Trophoblast cell (in vitro differentiated cells and primary cell): ENCODE data around the gene AFG3L2.

Source experiments
- DNase-seq, 2 donors: peaks; one replicate each; pipeline ENCODE4 v3.0.0-alpha.2; 2016
- H2AFZ ChIP-seq: 2 replicates; pipeline ENCODE4 v1.6.1; 2013; ENCODE audit warnings: low read length, moderate library complexity, mild to moderate bottlenecking; ENCODE audit not compliant: insufficient read depth, poor library complexity
- H2AK5ac ChIP-seq: 2 replicates; pipeline ENCODE4 v1.6.1; 2013; ENCODE audit warnings: mild to moderate bottlenecking, low read length
- H2BK120ac ChIP-seq: 2 replicates; pipeline ENCODE4 v1.6.1; 2013; ENCODE audit warnings: low read length, mild to moderate bottlenecking, moderate library complexity; ENCODE audit not compliant: insufficient read depth, poor library complexity
- H2BK12ac ChIP-seq: 2 replicates; pipeline ENCODE4 v1.6.1; 2013; ENCODE audit warnings: mild to moderate bottlenecking, low read length, moderate library complexity
- H2BK5ac ChIP-seq: 2 replicates; pipeline ENCODE4 v1.6.1; 2013; ENCODE audit warnings: low read length, low read depth, moderate library complexity, mild to moderate bottlenecking; ENCODE audit not compliant: poor library complexity
- H3K14ac ChIP-seq: 2 replicates; pipeline ENCODE4 v1.6.1; 2013; ENCODE audit warnings: mild to moderate bottlenecking, low read length
- H3K18ac ChIP-seq: 2 replicates; pipeline ENCODE4 v1.6.1; 2013; ENCODE audit warnings: mild to moderate bottlenecking, low read length
- H3K23ac ChIP-seq: 2 replicates; pipeline ENCODE4 v1.6.1; 2013; ENCODE audit warnings: low read length
- H3K27ac ChIP-seq: 2 replicates; pipeline ENCODE4 v1.5.1; 2013; ENCODE audit warnings: low read depth, mild to moderate bottlenecking, inconsistent platforms, low read length, moderate library complexity
- H3K27me3 ChIP-seq: 2 replicates; pipeline ENCODE4 v1.6.1; 2013; ENCODE audit warnings: inconsistent platforms, mild to moderate bottlenecking, low read length, moderate library complexity; ENCODE audit not compliant: insufficient read depth
- H3K36me3 ChIP-seq, 2 experiments: 1 replicate in 1 of 2; 2 replicates in 1 of 2; pipeline ENCODE4 v1.6.1; 2013; ENCODE audit warnings: low read length in 2 of 2, mild to moderate bottlenecking in 2 of 2, moderate library complexity in 1 of 2; ENCODE audit not compliant: insufficient read depth in 2 of 2, control insufficient read depth in 1 of 2
- H3K4ac ChIP-seq: 2 replicates; pipeline ENCODE4 v1.6.1; 2013; ENCODE audit warnings: low read depth, mild to moderate bottlenecking, low read length, moderate library complexity
- H3K4me1 ChIP-seq, 2 experiments: 1 replicate in 1 of 2; 2 replicates in 1 of 2; pipeline ENCODE4 v1.6.1; 2013; ENCODE audit warnings: low read length in 2 of 2, mild to moderate bottlenecking in 2 of 2, moderate library complexity in 1 of 2; ENCODE audit not compliant: insufficient read depth in 2 of 2, control insufficient read depth in 1 of 2
- H3K4me2 ChIP-seq: 2 replicates; pipeline ENCODE4 v1.6.1; 2013; ENCODE audit warnings: inconsistent platforms, mild to moderate bottlenecking, low read length, moderate library complexity
- H3K4me3 ChIP-seq: 2 replicates; pipeline ENCODE4 v1.5.1; 2013; ENCODE audit warnings: mild to moderate bottlenecking, low read depth, low read length, inconsistent platforms
- H3K79me1 ChIP-seq: one replicate; pipeline ENCODE4 v1.6.1; 2013; ENCODE audit warnings: low read length
- H3K79me2 ChIP-seq: 2 replicates; pipeline ENCODE4 v1.6.1; 2013; ENCODE audit warnings: low read length, mild to moderate bottlenecking; ENCODE audit not compliant: control insufficient read depth, insufficient read depth, poor library complexity
- H3K9ac ChIP-seq: 2 replicates; pipeline ENCODE4 v1.6.1; 2013; ENCODE audit warnings: mild to moderate bottlenecking, low read length
- H3K9me3 ChIP-seq: 2 replicates; pipeline ENCODE4 v1.6.1; 2013; ENCODE audit warnings: low read depth, mild to moderate bottlenecking, control low read depth, inconsistent platforms, low read length; ENCODE audit not compliant: insufficient read depth
- H4K12ac ChIP-seq: 2 replicates; pipeline ENCODE4 v1.6.1; 2013; ENCODE audit warnings: low read depth, mild to moderate bottlenecking, low read length, moderate library complexity
- H4K8ac ChIP-seq: 2 replicates; pipeline ENCODE4 v1.6.1; 2013; ENCODE audit warnings: low read depth, mild to moderate bottlenecking, low read length, moderate library complexity
- H4K91ac ChIP-seq: one replicate; pipeline ENCODE4 v1.6.1; 2013; ENCODE audit warnings: low read depth, mild to moderate bottlenecking, low read length, moderate library complexity
- WGBS: extraction: QIAGEN DNeasy Blood & Tissue Kit; methylation state at CpG from one replicate; pipeline ENCODE4 v1.1.7; 2013; ENCODE audit warnings: missing lambda C conversion rate; ENCODE audit not compliant: insufficient read length, insufficient coverage; ENCODE audit errors: extremely low coverage; 5-methylcytosine and 5-hydroxymethylcytosine counted together

The AFG3L2 gene

DNA sequence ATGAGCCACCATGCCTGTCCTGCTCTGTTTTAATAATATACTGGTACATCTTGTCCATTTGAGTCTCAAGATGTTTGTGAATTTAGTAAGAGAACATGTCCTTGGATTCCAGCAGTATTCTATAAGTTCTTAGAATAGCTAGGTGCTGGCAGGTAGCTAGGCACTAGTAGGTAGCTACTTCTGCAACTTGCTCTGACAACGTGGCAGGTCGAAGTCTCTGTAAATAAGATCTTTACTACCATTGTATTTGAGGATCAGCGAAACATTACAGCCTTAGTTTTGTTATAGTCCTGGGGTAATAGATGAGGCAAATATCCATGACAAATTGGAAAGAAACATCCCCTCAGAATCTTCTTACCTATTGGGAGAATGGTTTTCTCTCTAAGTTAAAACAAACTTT lies 16.5 kb upstream of the AFG3L2 start:
- no peak overlapping the region for H3K4me3 ChIP-seq
- H4K91ac ChIP-seq, result no peak overlapping the region
- H3K14ac ChIP-seq, result no peak overlapping the region
- H4K12ac ChIP-seq, result no peak overlapping the region
- no peak for DNase-seq
- WGBS, result no CpG with 5 or more reads among the region's 3 CpGs
- H3K36me3 ChIP-seq, result no peaks in the 10 kb centered on the region
- no peak overlapping the region for H2BK120ac ChIP-seq
- no peaks in the 10 kb centered on the region for H3K9me3 ChIP-seq
- no peak overlapping the region for H3K4ac ChIP-seq
- no peak overlapping the region for H3K4me2 ChIP-seq
- H3K79me1 ChIP-seq, result no peaks in the 10 kb centered on the region
- H3K9ac ChIP-seq, result no peak overlapping the region
- H4K8ac ChIP-seq, result no peak overlapping the region
- H3K27me3 ChIP-seq, result no peaks in the 10 kb centered on the region
- H2BK5ac ChIP-seq, result no peak overlapping the region
- no peaks in the 10 kb centered on the region for H3K4me1 ChIP-seq
- H2BK12ac ChIP-seq, result no peak overlapping the region
- no peak overlapping the region for H3K27ac ChIP-seq
- H2AFZ ChIP-seq, result no peak overlapping the region
- no peaks in the 10 kb centered on the region for H3K79me2 ChIP-seq
- H3K18ac ChIP-seq, result no peak overlapping the region
- H3K23ac ChIP-seq, result no peak overlapping the region
- no peak overlapping the region for H2AK5ac ChIP-seq

DNA sequence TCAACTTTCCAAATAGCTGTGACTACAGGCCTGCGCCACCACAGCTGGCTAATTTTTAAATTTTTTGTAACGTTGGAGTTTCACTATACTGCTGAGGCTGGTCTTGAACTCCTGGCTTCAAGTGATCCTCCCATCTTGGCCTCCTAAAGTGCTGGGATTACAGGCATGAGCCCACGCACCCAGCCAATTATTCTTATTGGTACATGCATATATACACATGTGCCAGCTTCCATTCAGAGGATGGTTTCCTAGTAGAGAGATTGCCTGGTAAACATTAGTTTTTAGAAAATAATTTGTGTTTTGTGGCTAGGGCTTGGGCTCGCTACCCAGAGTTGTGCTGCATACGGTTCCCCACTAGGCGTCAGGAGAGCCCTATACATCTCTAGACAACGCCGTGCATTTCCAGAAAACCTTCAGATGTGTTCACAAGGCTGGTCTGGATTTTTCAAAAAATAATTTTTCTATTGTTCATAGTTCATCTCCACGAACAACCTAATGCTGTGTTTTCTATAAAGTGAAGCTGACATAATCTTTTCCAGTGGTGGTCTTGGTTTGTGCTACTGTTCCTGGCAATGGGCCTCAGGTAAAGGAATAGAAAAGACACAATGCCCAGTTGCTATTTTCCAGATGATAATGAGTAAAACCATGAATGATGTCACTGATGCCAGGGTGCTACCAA lies 14.6 kb upstream of the AFG3L2 start:
- Histone ChIP-seq H2AK5ac (no peak overlapping the region), H2AFZ (no peak overlapping the region), H3K36me3 (no peaks in the 10 kb centered on the region), H3K27ac (no peak overlapping the region), H3K4me3 (no peak overlapping the region), H4K12ac (no peak overlapping the region), H2BK5ac (no peak overlapping the region), H3K14ac (no peak overlapping the region), H3K18ac (no peak overlapping the region), H3K4ac (no peak overlapping the region), H3K23ac (no peak overlapping the region), H4K91ac (no peak overlapping the region), H4K8ac (no peak overlapping the region), H3K27me3 (no peaks in the 10 kb centered on the region), H3K79me2 (no peaks in the 10 kb centered on the region), H3K4me1 (no peaks in the 10 kb centered on the region), H2BK12ac (no peak overlapping the region), H3K79me1 (no peaks in the 10 kb centered on the region), H3K9ac (no peak overlapping the region), H2BK120ac (no peak overlapping the region), H3K9me3 (no peaks in the 10 kb centered on the region), H3K4me2 (no peak overlapping the region)
- no CpG with 5 or more reads among the region's 9 CpGs for WGBS
- peak; percentile 42 to 80 for DNase-seq

DNA sequence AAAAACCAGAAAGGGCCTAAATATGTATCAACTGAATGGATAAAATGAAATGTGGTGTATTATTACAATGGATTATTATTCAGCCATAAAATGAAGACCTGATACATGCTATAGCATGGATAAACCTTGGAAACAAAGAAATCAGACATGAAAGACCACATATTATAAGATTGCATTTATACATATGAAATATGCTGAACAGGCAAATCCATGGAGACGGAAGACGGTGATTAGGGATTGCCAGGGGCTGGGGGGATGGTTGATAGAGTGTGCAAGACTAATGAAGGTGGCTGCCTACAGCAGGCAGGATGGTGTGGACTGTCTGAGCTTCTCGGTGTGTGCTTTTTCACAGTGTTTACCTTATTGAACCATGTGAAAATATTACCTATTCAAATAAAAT lies 11.4 kb upstream of the AFG3L2 start:
- H3K23ac ChIP-seq, result no peak overlapping the region
- no peak overlapping the region for H2BK5ac ChIP-seq
- no peaks in the 10 kb centered on the region for H3K79me1 ChIP-seq
- H3K27me3 ChIP-seq, result no peaks in the 10 kb centered on the region
- no peak overlapping the region for H2BK12ac ChIP-seq
- H3K4ac ChIP-seq, result no peak overlapping the region
- H2AK5ac ChIP-seq, result no peak overlapping the region
- H3K4me1 ChIP-seq, result no peaks in the 10 kb centered on the region
- H4K12ac ChIP-seq, result no peak overlapping the region
- WGBS, result no CpG with 5 or more reads among the region's 3 CpGs
- H3K9me3 ChIP-seq, result no peaks in the 10 kb centered on the region
- H3K4me2 ChIP-seq, result no peak overlapping the region
- H3K27ac ChIP-seq, result no peak overlapping the region
- no peak overlapping the region for H4K91ac ChIP-seq
- DNase-seq, result no peak
- H4K8ac ChIP-seq, result no peak overlapping the region
- H3K9ac ChIP-seq, result no peak overlapping the region
- H3K79me2 ChIP-seq, result no peaks in the 10 kb centered on the region
- no peak overlapping the region for H3K14ac ChIP-seq
- H3K4me3 ChIP-seq, result no peak overlapping the region
- no peak overlapping the region for H2BK120ac ChIP-seq
- H3K18ac ChIP-seq, result no peak overlapping the region
- H3K36me3 ChIP-seq, result no peaks in the 10 kb centered on the region
- H2AFZ ChIP-seq, result no peak overlapping the region

GRCh38 chr18:12384261-12384660 lies 7.2 kb upstream of the AFG3L2 start:
- Histone ChIP-seq H3K18ac (no peak overlapping the region), H4K12ac (no peak overlapping the region), H2BK12ac (no peak overlapping the region), H3K27ac (no peak overlapping the region), H3K27me3 (no peaks in the 10 kb centered on the region), H4K8ac (no peak overlapping the region), H4K91ac (no peak overlapping the region), H2AFZ (no peak overlapping the region), H3K36me3 (no peaks in the 10 kb centered on the region), H3K9me3 (no peaks in the 10 kb centered on the region), H3K4me2 (no peak overlapping the region), H3K23ac (no peak overlapping the region), H3K79me1 (no peaks in the 10 kb centered on the region), H3K4ac (no peak overlapping the region), H3K14ac (no peak overlapping the region), H2BK120ac (no peak overlapping the region), H3K4me3 (no peak overlapping the region), H2AK5ac (no peak overlapping the region), H3K79me2 (no peaks in the 10 kb centered on the region), H3K9ac (no peak overlapping the region), H2BK5ac (no peak overlapping the region), H3K4me1 (no peaks in the 10 kb centered on the region)
- WGBS, result no CpG with 5 or more reads among the region's 2 CpGs
- no peak for DNase-seq
